Mucosa of stomach (tissue), 1 donor: ENCODE data around the gene NUDT8.
A peak's percentile ranks its signal among the peaks of the same experiment; 100 is the strongest.

Experiments used
- H3K27me3 ChIP-seq: one replicate; pipeline ENCODE4 v1.7.0; 2013; ENCODE audit warnings: mild to moderate bottlenecking, low read length; ENCODE audit not compliant: control insufficient read depth, insufficient read depth
- H3K36me3 ChIP-seq: one replicate; pipeline ENCODE4 v1.7.0; 2013; ENCODE audit warnings: low read length; ENCODE audit not compliant: control insufficient read depth, insufficient read depth
- H3K4me1 ChIP-seq: one replicate; pipeline ENCODE4 v1.7.0; 2013; ENCODE audit warnings: mild to moderate bottlenecking, low read length; ENCODE audit not compliant: control insufficient read depth, insufficient read depth
- H3K4me3 ChIP-seq: one replicate; pipeline ENCODE4 v1.7.0; 2013; ENCODE audit warnings: low read length
- H3K9ac ChIP-seq: one replicate; pipeline ENCODE4 v1.7.0; 2013; ENCODE audit warnings: mild to moderate bottlenecking, low read length, moderate library complexity
- H3K9me3 ChIP-seq: one replicate; pipeline ENCODE4 v1.7.0; 2013; ENCODE audit warnings: mild to moderate bottlenecking, low read length, moderate library complexity; ENCODE audit not compliant: control insufficient read depth
- donor health status: Pancreatic carcinoma.

Gene NUDT8

GRCh38 chr11:67583247-67584204, 46.2 kb downstream of the NUDT8 start, which contains the start of gene GSTP1:
TSS of gene GSTP1 (plus strand) at chr11:67583812. CDS start at chr11:67583844, 32 bp downstream.
- Histone ChIP-seq H3K27me3 (no peaks in the 10 kb centered on the region), H3K4me1 (peaks cover 54% of the 10 kb centered on the region), H3K9me3 (no peaks in the 10 kb centered on the region), H3K4me3 (peak within 1 kb of the TSS; percentile 84), H3K36me3 (peaks cover 18% of the 10 kb centered on the region), H3K9ac (peak within 1 kb of the TSS; percentile 98)

- Histone ChIP-seq H3K4me3 (no peak overlapping the region), H3K27me3 (peaks cover 3% of the 10 kb centered on the region), H3K9me3 (no peaks in the 10 kb centered on the region), H3K36me3 (peaks cover 18% of the 10 kb centered on the region), H3K4me1 (peaks cover 69% of the 10 kb centered on the region), H3K9ac (no peak overlapping the region)
These were observed 47.7 kb downstream of the NUDT8 start for GRCh38 chr11:67582011-67582410.

- Histone ChIP-seq H3K27me3 (peaks cover 5% of the 10 kb centered on the region), H3K9me3 (no peaks in the 10 kb centered on the region), H3K9ac (no peak overlapping the region), H3K4me3 (no peak overlapping the region), H3K4me1 (peaks cover 71% of the 10 kb centered on the region), H3K36me3 (peaks cover 18% of the 10 kb centered on the region)
These were observed 48.3 kb downstream of the NUDT8 start for GRCh38 chr11:67581469-67581868.

- Histone ChIP-seq H3K36me3 (no peaks in the 10 kb centered on the region), H3K4me3 (no peak overlapping the region), H3K27me3 (peaks cover 9% of the 10 kb centered on the region), H3K4me1 (peaks cover 61% of the 10 kb centered on the region), H3K9ac (no peak overlapping the region), H3K9me3 (no peaks in the 10 kb centered on the region)
These were observed 51.8 kb downstream of the NUDT8 start for GRCh38 chr11:67577951-67578350.
